HG03045 (cell line): ENCODE results near the gene CD48.
"Not testable (repeated sequence)": the region's sequence is repeated elsewhere in the genome, so short reads cannot be mapped to it uniquely, and the experiment has no call there.

Source experiments
- ATAC-seq: cut with Tn5 transposase; IDR thresholded peaks from one replicate; pipeline ENCODE4 v1.9.1; 2021; ENCODE audit warnings: mild to moderate bottlenecking, moderate library complexity; ENCODE audit not compliant: unreplicated experiment

CD48 gene

GRCh38 chr1:160716013-160716412, 4.4 kb upstream of the CD48 start:
- no peak for ATAC-seq

- ATAC-seq = not testable (repeated sequence)
These were observed 2.5 kb upstream of the CD48 start for GRCh38 chr1:160714034-160714648.

- ATAC-seq = no peak
These were observed 1.5 kb upstream of the CD48 start for GRCh38 chr1:160713161-160713560.

- ATAC-seq = peak; percentile 38
These were observed 981 bp upstream of the CD48 start for GRCh38 chr1:160712525-160713080.

GRCh38 chr1:160711276-160711601, 383 bp downstream of the CD48 start:
- no peak for ATAC-seq

GRCh38 chr1:160710517-160711252, 937 bp downstream of the CD48 start:
- no peak for ATAC-seq

GRCh38 chr1:160709715-160710114, 1.9 kb downstream of the CD48 start:
- ATAC-seq = no peak

GRCh38 chr1:160708801-160709200, 2.8 kb downstream of the CD48 start:
- ATAC-seq = no peak

GRCh38 chr1:160708118-160708517, 3.5 kb downstream of the CD48 start:
- no peak for ATAC-seq

GRCh38 chr1:160707236-160708064, 4.2 kb downstream of the CD48 start:
- no peak for ATAC-seq

- no peak for ATAC-seq
These were observed 4.9 kb downstream of the CD48 start for GRCh38 chr1:160706526-160707235.

- ATAC-seq = no peak
These were observed 5.9 kb downstream of the CD48 start for GRCh38 chr1:160705742-160706141.

GRCh38 chr1:160705212-160705621, 6.4 kb downstream of the CD48 start:
- ATAC-seq = not testable (repeated sequence)

- ATAC-seq = no peak
These were observed 7.4 kb downstream of the CD48 start for GRCh38 chr1:160704250-160704649.

GRCh38 chr1:160702100-160702499, 9.5 kb downstream of the CD48 start:
- ATAC-seq = no peak

- ATAC-seq = not testable (repeated sequence)
These were observed 19.2 kb downstream of the CD48 start for GRCh38 chr1:160692390-160692789.

GRCh38 chr1:160685266-160685665, 26.4 kb downstream of the CD48 start:
- no peak for ATAC-seq

- no peak for ATAC-seq
These were observed 28.4 kb downstream of the CD48 start for GRCh38 chr1:160682983-160683865.

- no peak for ATAC-seq
These were observed 29.8 kb downstream of the CD48 start for GRCh38 chr1:160681891-160682140.
